Parathyroid adenoma (tissue), 2 donors: ENCODE measurements around the gene SIX6.
"Not testable (repeated sequence)": the region's sequence is repeated elsewhere in the genome, so short reads cannot be mapped to it uniquely, and the experiment has no call there.

ENCODE experiments used
- H2AFZ ChIP-seq: fragments of 300-600 bp; sonication (generic); one replicate; pipeline ENCODE4 v1.7.0; 2017; ENCODE audit warnings: antibody characterized with exemption, mild to moderate bottlenecking
- H3K27ac ChIP-seq: fragments of 300-600 bp; sonication (generic); one replicate; pipeline ENCODE4 v1.7.0; 2017
- H3K27me3 ChIP-seq: fragments of 300-600 bp; sonication (generic); one replicate; pipeline ENCODE4 v1.7.0; 2017; ENCODE audit warnings: low read length; ENCODE audit not compliant: control insufficient read depth, insufficient read depth
- H3K36me3 ChIP-seq: fragments of 300-600 bp; sonication (generic); one replicate; pipeline ENCODE4 v1.7.0; 2017; ENCODE audit warnings: low read length; ENCODE audit not compliant: control insufficient read depth, insufficient read depth
- H3K4me1 ChIP-seq: fragments of 300-600 bp; sonication (generic); one replicate; pipeline ENCODE4 v1.7.0; 2017; ENCODE audit warnings: control low read depth
- H3K4me2 ChIP-seq: fragments of 300-600 bp; sonication (generic); one replicate; pipeline ENCODE4 v1.7.0; 2017; ENCODE audit warnings: low read length
- H3K4me3 ChIP-seq: fragments of 300-600 bp; sonication (generic); one replicate; pipeline ENCODE4 v1.7.0; 2017; ENCODE audit warnings: low read depth, low read length
- H3K79me2 ChIP-seq: fragments of 300-600 bp; sonication (generic); one replicate; pipeline ENCODE4 v1.7.0; 2017; ENCODE audit warnings: control low read depth
- H3K9ac ChIP-seq: fragments of 300-600 bp; sonication (generic); one replicate; pipeline ENCODE4 v1.7.0; 2017; ENCODE audit warnings: mild to moderate bottlenecking
- H3K9me3 ChIP-seq: fragments of 300-600 bp; sonication (generic); one replicate; pipeline ENCODE4 v1.7.0; 2017; ENCODE audit warnings: low read length; ENCODE audit not compliant: control insufficient read depth
- TF ChIP-seq, protein P1 (sequence below): fragments of 300-600 bp; sonication (generic); IDR thresholded peaks from one replicate; pipeline ENCODE4 v1.7.0; 2017; ENCODE audit warnings: antibody characterized with exemption, mild to moderate bottlenecking
- donor health status: primary hyperparathyroidism.

SIX6 gene

DNA sequence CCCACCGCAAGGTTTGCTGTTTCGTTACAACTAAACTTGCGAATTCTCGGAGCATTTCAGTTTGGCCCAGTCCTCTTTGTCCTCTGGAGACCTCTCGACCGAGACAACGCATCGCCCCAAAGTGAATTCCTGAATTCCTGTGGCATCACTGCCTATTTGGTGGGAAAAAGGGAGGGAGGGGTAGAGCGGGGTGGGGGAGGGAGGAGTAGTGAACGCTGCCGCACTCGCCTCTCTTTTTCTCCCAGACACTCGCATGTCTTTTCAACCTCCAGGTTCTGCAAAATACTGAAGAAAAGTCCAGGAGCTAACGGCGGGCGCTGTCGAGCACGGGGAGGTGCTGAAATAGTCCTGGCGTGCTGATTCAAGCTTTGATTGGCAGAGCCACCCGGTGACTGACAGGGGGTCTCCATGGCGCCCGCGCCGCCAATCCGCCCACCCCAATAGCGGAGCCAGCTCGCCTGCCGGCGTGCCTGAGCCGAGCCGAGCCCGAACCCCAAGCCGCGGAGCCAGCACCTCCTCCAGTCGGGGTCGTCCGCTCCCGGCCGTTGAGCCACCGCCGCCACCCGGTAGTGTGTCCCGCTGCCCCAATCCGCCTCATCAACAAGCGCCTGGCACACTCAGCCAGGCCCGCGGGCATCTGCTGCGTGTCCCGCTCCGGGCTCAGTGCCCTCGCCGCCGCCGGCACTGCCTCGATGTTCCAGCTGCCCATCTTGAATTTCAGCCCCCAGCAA lies at the start of gene SIX6:
SIX6 (plus strand) TSS at position 440 of the 731 bp plus-strand sequence; CDS start at position 693, 253 bp downstream.
- no peak within 1 kb of the TSS for H3K27ac ChIP-seq
- no peaks in the 10 kb centered on the region for H3K79me2 ChIP-seq
- H3K36me3 ChIP-seq = no peaks in the 10 kb centered on the region
- H3K4me1 ChIP-seq = no peaks in the 10 kb centered on the region
- H3K9me3 ChIP-seq = no peaks in the 10 kb centered on the region
- no peak within 1 kb of the TSS for H3K9ac ChIP-seq
- no peak within 1 kb of the TSS for H3K4me3 ChIP-seq
- no peak within 1 kb of the TSS for H2AFZ ChIP-seq
- H3K4me2 ChIP-seq = no peak within 1 kb of the TSS
- peaks cover 20% of the 10 kb centered on the region for H3K27me3 ChIP-seq
- TF ChIP-seq, protein P1, sequence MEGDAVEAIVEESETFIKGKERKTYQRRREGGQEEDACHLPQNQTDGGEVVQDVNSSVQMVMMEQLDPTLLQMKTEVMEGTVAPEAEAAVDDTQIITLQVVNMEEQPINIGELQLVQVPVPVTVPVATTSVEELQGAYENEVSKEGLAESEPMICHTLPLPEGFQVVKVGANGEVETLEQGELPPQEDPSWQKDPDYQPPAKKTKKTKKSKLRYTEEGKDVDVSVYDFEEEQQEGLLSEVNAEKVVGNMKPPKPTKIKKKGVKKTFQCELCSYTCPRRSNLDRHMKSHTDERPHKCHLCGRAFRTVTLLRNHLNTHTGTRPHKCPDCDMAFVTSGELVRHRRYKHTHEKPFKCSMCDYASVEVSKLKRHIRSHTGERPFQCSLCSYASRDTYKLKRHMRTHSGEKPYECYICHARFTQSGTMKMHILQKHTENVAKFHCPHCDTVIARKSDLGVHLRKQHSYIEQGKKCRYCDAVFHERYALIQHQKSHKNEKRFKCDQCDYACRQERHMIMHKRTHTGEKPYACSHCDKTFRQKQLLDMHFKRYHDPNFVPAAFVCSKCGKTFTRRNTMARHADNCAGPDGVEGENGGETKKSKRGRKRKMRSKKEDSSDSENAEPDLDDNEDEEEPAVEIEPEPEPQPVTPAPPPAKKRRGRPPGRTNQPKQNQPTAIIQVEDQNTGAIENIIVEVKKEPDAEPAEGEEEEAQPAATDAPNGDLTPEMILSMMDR = no peak

DNA sequence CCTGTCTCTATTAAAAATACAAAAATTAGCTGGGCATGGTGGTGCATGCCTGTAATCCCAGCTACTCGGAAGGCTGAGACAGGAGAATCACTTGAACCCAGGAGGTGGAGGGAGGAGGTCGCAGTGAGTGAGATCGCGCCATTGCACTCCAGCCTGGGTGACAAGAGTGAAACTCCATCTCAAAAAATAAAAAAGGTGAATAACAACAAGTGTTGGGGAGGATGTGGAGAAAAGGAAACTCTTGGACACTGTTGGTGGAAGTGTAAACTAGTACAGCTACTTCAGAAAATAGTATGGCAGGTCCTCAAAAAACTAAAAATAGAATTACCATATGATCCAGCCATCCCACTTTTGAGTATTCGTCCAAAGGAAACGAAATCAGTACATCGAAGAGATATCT lies 28.7 kb upstream of the SIX6 start:
- not testable (repeated sequence) for H3K27ac ChIP-seq, H2AFZ ChIP-seq, H3K9ac ChIP-seq, H3K4me2 ChIP-seq, H3K9me3 ChIP-seq, H3K4me1 ChIP-seq, H3K79me2 ChIP-seq, H3K36me3 ChIP-seq, H3K4me3 ChIP-seq, H3K27me3 ChIP-seq

DNA sequence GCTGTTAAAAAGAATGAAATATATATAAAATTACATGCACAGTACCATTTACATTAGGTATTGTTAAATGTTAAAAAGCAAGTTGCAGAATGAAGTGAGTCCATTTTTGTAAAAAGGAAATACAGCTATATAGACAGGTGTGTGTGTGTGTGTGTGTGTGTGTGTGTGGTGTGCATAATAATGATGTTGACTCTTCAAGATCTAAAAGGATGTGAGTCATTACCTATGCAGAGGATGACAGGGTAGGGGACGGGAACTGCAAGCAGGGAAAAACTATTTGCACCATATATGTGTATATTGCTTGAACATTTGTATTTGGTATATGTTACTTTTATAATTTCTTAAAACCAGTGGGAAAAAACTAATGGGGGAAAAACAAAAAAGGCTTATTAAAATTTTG lies 26.2 kb upstream of the SIX6 start:
- TF ChIP-seq, protein P1 = no peak
- Histone ChIP-seq H3K4me1 (no peaks in the 10 kb centered on the region), H3K4me3 (no peak overlapping the region), H3K4me2 (no peak overlapping the region), H3K27ac (no peak overlapping the region), H3K36me3 (no peaks in the 10 kb centered on the region), H3K79me2 (no peaks in the 10 kb centered on the region), H3K9ac (no peak overlapping the region), H3K9me3 (no peaks in the 10 kb centered on the region), H2AFZ (no peak overlapping the region), H3K27me3 (no peaks in the 10 kb centered on the region)

DNA sequence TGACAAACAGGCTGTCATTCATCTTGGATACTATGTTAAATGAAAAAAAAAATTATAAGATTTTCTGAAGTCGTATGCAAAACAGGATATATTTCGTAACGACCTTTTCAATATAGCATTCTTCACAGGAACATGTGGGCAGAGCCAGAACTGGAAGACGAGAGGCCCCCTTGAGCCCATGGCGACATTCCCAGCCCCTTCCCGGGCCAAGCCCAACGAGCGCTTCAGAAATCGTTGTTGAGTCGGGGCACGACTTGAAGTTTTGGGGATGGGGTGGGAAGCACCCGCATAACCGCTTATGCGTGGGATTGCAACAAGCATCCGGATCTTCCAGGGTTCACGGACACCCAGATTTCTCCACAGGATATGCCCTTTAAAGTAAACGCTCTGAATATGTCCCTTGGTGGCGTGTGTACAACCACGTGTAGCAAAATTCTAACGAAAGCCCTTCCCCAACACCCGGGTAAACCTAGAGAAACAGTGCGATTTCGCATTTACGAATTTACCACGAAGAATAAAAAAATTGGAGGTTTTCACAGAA lies 23.8 kb upstream of the SIX6 start:
- no peaks in the 10 kb centered on the region for H3K79me2 ChIP-seq
- no peaks in the 10 kb centered on the region for H3K4me1 ChIP-seq
- TF ChIP-seq, protein P1 = no peak
- peak overlapping the region; percentile 65 for H3K4me2 ChIP-seq
- no peaks in the 10 kb centered on the region for H3K9me3 ChIP-seq
- no peaks in the 10 kb centered on the region for H3K36me3 ChIP-seq
- H3K27ac ChIP-seq = peak overlapping the region; percentile 58
- H3K9ac ChIP-seq = no peak overlapping the region
- no peaks in the 10 kb centered on the region for H3K27me3 ChIP-seq
- peak overlapping the region; percentile 43 for H3K4me3 ChIP-seq
- H2AFZ ChIP-seq = peak overlapping the region; percentile 57

DNA sequence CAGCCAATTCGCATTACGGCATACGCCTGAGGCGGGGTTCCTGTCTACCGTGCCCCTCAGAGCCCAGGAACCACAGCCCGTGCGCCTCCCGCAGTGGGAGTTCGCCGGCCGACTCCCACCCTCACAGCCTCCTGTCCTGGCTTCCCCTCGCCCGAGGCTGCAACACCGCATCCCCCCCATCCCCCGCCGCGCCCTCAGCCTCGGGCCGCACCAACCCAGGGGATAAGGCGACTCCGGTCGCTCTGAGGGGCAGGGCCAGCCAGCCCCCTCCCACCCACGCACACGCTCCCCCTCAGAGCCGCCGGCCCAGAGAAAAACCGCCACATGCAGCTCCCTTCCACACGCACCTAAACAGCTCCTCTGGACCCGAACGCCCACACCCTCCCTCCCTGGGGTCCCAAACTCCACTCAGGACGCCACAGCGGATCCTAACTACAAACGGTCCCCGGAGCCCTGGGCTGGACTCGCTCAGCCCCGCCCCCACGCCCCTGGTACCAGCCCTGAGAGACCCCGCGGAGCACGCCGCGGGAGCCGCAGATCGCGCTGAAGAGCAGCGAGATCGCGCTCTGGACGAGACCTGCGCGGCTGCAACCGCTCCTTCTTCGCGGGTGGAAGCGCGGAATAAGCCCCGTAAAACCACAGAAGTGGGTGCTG lies 23.2 kb upstream of the SIX6 start, which contains the start of gene C14orf39:
C14orf39 (minus strand) TSS at position 466 of the 654 bp plus-strand sequence. CDS start 985 bp downstream, outside the sequence.
- Histone ChIP-seq H3K9me3 (no peaks in the 10 kb centered on the region), H2AFZ (peak within 1 kb of the TSS; percentile 57), H3K9ac (no peak within 1 kb of the TSS), H3K27me3 (no peaks in the 10 kb centered on the region), H3K4me1 (no peaks in the 10 kb centered on the region), H3K79me2 (no peaks in the 10 kb centered on the region), H3K36me3 (no peaks in the 10 kb centered on the region), H3K4me3 (peak within 1 kb of the TSS; percentile 43), H3K4me2 (peak within 1 kb of the TSS; percentile 65), H3K27ac (peak within 1 kb of the TSS; percentile 58)
- TF ChIP-seq, protein P1 = no peak
